HG02943 (cell line): Measurements from ENCODE around the gene UBXN10.

Source experiments
- ATAC-seq: cut with Tn5 transposase; IDR thresholded peaks from one replicate; pipeline ENCODE4 v1.9.1; 2021; ENCODE audit warnings: mild to moderate bottlenecking, low read depth, moderate library complexity; ENCODE audit not compliant: unreplicated experiment

The UBXN10 gene, protein sequence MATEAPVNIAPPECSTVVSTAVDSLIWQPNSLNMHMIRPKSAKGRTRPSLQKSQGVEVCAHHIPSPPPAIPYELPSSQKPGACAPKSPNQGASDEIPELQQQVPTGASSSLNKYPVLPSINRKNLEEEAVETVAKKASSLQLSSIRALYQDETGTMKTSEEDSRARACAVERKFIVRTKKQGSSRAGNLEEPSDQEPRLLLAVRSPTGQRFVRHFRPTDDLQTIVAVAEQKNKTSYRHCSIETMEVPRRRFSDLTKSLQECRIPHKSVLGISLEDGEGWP

DNA sequence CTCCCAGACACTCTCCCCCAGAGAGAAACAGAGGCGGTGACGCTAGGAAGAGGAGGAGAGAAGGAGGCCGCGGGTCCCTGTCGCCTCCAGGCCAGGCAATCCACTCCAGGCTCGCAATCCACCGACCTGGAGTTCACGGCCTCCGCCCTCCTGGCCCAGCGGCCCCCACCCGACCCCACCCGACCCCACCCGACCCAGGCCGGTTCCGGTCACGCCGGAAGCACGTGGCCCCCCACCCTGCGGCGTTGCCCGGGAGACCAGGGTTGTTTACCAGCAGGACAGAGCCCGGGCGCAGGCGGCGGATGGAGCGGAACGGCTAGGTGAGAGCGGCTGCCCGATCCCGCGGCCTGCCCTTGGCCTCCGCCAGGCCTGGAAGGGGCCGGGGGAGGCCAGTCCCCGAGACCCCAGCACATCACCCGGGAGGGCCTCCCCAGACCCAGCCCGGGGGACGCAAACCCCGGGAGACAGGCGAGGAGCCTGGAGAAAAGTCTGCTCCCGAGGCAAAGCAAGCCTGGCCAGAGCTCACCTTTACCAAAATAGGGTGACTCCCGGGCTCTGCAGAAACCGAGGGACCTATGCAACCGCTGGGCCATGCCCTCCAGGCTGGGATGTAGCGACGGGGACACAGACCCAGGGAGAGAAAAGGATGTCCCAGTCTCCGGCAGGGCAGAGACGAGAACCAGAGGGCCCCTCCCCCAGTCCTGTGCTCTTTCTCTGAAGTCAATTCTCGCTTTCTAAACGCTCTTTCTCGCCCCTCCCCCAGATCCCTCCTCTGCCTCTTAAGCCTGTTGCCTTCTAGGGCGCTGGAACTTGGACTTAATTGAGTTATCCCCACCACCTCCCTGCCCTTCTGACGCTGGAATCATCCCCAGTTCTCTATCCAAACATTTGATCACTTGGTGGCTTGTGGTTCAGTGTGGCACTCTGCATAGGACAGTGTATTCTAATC lies at the start of gene UBXN10, which contains the start of gene PLA2G2C:
UBXN10 (plus strand) TSS at position 263 of the 949 bp plus-strand sequence. CDS start 4,466 bp downstream, outside the sequence.
PLA2G2C (minus strand) TSS at position 685 of the 949 bp plus-strand sequence. CDS start 9,155 bp downstream, outside the sequence.
- ATAC-seq, result no peak

DNA sequence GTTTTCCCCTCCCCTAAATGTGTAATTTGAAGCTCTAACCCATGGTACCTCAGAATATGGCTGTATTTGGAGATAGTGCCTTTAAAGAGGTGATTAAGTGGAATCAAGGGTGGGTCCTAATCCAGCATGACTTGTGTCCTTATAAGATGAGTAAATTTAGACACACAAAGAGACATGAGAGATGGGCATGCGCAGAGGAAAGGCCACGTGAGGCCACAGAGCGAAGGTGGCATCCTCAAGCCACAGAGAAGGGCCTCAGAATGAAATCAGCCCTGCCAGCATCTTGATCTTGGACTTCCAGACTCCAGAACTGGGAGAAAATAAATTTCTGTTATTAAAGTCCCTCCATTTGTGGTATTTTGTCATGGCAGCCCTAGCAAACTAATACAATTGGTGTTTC lies 49.6 kb upstream of the UBXN10 start:
- ATAC-seq, result no peak

DNA sequence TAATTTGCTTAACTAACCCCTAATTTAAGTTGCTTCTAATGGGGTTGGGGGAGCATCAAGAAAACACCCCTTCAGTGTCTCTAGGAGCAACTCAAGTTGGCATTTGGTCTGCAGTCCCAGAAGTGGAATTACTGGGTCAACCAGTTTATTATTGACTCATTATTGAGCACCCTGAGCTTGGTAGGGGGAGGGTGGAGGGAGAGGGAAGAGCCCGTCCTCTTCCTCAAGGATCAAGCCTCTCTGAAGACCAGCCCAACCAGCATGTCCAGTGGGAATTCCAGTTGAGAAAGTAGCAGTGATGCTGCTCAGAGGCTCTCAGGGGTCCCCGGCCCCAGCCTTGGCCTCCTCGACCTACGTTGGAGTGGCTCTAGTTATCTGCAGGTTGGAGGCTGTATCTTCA lies 48.8 kb upstream of the UBXN10 start:
- ATAC-seq, result no peak

DNA sequence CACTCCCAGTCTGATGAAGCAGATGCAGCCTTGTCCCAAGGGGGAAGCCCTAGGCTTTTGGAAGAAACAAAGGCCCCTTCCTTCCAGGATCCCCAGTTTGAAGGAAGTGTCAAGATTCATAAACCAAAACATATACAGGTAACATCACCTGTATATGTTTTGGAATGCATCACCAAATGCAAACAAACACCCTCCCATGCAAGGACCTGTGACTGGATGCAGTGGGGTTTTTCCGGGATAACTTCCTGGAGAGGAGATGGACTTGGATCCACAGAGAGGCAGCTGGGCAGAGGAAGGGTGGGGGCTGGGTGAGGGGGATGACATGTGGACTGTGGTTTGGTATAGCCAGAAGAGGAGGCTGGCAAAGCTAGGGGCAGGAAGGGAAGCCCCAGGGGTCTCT lies 48.3 kb upstream of the UBXN10 start:
- no peak for ATAC-seq

DNA sequence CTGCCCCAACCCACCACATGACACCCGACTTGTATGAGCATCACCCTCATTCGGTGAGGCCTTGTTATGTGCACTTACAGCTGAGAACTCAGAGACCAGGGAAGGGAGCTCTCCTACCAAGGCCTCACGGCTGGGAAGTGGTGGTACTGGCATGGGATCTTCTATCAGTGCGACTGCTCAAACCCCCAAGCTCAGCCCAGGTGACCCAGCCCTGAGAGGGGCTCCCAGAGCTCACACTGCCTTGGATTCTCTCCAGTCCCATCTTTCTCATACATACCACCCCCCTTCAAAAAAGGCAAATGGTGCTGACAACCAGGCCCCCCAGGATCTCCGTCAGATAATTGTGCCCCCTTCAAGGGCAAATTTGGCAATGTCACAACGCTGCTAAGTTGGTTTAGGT lies 47.5 kb upstream of the UBXN10 start:
- no peak for ATAC-seq

DNA sequence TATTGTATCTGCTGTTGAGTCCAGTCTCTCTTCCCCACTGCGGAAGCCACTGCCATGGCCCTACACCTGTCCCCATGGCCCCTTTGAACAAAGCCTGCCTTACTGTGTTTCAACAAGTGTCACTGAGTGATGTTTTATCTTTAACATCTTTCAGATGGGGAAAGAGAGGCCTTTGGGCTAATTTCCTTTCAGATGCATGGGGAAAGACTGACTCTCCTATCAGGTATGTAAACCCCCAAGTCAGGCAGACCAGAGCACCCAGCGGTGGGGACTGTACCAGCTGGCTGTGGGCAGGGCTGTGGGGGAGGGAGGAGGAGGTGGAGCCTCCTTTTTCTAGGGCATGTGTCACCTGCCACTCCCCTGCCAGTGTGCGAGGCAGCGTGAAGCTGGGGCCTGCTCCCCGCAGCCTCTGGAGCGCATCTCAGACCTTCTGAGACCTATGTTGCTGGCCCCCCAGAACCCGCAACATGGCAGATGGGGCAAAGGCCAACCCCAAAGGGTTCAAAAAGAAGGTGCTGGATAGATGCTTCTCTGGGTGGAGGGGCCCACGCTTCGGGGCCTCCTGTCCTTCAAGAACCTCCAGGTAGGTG lies 46.8 kb upstream of the UBXN10 start, which contains the start of gene PLA2G2F:
PLA2G2F (plus strand) TSS at position 363 of the 590 bp plus-strand sequence; CDS start at position 468, 105 bp downstream.
- ATAC-seq, result no peak

DNA sequence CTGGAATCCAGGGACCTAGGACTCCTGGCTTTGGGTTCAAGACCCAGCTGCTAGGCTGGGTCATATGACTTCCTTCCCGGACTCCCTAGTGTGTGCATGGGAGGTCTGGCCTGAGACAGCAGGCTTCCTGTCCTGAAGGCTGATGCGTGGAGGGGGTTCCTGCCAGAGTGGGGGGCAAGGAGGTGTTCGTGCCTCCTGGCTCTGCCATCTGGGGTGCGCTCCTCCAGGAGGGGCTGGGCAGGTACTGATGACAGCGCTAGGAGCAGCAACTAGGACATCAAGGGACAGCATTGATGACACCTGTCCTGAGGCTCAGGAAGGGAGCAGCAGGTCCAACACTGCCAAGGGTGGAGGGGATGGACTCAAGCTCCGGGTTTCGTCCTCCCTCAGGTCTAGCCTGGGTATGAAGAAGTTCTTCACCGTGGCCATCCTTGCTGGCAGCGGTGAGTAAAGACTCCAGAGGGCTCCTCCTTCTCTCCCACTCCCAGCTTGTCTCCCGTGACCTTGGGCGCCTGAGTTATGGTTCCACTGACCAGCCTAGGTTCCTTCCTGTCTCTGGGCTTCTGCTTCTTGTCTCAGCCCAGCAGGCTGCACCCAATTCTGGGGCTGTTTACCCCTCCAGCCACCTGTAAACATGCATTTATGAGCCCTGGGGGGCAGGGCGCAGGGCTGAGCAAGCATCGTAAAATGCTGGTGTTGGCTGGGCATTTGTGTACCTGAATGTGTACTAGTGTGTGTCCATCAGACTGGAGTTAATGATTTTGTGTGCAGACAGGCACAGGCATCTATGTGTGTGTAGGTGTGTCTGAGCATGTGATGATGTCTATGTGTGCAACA lies 45.9 kb upstream of the UBXN10 start:
- no peak for ATAC-seq

DNA sequence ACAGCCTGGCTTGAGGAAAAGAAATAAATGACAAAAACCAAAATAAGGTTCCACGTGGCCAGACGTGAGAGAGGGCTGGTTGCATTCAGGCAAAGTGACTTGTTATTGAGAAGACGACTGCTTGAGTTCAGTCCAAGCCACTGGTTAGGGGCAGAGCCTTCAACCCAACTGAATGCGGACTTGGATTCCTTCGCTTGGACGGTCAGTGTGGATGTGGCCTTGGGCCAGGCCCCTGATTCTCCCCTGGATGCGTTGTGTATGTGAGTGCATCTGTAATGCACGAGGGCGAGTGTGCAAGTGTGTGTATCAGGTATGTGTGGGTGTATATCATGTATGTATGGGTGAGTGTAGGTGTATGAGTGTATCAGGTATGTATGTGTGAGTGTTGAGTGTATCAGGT lies 44.9 kb upstream of the UBXN10 start:
- no peak for ATAC-seq

DNA sequence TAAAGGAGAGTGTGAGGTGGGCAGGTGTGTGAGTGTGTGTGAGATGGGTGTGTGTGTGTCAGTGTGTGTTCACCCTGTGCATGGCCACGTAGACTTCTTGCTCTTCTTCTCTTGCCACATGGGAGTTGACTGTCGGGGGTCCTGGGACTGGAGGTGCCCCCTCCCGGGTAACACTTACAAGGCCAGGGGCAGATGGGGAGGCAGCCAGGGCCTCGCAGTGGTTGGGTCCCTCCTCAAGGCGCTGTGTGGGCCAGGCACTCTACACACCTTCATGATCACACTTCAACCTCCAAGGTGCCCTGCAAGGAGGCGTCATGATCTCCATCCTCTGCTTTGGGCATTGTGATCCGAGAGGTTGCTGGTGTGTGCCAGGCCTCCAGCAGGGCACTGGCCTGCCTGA lies 44.4 kb upstream of the UBXN10 start:
- no peak for ATAC-seq

DNA sequence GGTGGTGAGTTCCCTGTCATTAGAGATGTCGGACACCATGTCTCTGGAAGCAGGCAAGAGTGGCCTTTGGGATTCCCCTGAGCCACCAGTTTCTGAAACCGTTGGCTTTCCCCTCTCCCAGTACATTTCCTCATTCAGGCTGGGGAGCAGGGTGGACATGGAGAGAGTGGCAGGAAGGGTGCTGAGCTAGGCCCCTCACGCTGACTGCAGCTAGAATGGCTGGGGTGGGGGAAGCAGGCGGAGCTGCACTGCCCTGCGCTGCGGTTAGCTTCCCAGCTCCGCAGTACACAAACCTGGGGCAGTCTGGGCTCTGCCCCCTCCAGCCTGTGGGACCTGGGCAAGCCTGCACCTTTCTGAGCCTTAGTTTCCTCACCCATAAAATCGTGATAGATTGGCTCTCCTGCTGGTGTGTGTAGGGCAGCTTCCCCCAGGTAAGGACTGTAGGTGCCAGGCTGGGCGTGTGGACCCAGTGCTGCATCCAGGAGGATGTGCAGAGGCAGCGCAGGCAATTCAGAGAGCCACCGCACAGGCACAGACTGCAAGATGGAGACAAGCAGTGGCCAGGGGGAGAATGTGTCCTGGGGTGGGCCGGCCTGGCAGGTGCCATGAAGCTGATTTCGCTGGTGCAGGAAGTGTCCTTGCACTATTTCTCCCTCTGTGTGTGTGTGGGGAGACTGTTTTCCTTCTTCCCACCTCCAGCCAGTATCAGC lies 43.7 kb upstream of the UBXN10 start:
- ATAC-seq, result no peak

DNA sequence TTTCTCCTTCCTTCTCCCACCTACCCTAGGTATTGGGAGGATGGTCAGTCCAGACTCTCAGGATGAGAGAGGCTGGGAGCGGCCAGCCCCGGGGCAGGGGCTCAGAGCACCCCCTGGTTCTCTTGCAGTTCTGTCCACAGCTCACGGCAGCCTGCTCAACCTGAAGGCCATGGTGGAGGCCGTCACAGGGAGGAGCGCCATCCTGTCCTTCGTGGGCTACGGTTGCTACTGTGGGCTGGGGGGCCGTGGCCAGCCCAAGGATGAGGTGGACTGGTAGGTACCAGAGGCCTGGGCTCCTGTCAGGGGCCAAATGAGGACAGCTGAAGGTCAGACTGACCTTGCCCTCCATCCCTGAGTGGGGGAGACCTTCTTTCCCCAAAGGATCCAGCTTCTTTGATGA lies 42.6 kb upstream of the UBXN10 start:
- no peak for ATAC-seq

DNA sequence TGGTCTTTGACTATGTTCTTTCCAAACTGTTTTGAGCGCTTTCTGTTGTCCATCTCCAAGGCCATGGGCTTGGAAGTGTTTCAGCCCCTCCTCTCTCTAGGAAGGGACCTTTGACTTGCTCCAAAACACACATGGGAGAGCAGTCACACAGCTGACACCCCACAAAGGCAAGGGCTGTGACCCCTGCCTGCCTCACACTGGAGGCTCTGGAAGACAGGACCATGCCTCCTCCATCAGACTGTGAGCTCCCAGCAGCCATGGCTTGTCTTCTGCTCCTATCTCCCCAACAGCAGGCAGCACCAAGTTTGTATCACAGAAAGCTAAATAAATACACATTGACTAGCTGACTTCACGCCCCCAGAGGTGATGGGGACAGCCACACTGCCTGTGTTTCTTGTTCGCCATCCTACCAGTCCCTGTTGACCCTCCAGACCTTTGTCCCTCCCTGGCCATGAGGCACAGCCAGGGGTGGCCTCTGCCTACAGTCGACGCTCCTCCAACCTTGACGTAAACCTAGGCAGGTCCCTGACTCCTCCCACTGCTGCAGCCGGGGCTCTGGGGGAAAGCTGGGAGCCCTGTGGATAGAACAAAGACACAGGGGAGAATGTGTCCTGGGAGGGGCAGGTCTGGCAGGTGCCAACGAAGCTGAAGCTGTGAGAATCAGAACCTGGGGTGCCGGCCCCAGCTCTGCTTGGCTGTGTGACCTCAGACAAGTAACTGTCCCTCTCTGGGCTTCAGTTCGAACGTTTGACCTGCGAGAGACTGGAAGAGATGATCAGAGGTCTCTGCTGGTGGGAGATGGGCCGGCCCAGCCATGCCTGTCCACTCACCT lies 41.9 kb upstream of the UBXN10 start:
- no peak for ATAC-seq

DNA sequence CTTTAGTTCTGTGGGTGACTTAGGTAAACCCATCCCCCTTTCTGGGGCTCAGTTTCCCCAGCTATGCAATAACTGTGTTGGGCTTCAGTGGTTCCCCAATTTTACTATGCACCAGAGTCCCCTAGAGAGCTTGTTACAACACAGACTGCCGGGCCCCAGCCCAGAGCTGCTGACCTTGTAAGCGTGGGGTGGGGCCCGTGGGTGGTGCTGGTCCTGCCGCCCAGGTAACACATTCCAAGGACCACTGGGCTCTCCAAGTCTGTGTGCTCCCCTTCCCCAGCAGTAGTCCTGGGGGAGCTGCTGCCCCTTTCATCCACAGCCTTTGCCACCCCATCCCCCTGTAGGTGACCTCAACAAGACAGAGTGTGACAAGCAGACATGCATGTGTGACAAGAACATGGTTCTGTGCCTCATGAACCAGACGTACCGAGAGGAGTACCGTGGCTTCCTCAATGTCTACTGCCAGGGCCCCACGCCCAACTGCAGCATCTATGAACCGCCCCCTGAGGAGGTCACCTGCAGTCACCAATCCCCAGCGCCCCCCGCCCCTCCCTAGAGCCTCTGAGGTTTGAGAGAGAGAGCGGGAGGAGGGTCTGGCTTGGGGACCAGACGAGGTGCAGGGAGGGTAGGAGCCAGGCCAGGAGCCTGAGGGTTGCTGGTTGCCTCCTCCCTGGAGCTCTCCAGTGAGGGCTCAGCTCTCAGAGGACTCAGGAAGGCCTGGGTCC lies 37.9 kb upstream of the UBXN10 start:
- no peak for ATAC-seq

DNA sequence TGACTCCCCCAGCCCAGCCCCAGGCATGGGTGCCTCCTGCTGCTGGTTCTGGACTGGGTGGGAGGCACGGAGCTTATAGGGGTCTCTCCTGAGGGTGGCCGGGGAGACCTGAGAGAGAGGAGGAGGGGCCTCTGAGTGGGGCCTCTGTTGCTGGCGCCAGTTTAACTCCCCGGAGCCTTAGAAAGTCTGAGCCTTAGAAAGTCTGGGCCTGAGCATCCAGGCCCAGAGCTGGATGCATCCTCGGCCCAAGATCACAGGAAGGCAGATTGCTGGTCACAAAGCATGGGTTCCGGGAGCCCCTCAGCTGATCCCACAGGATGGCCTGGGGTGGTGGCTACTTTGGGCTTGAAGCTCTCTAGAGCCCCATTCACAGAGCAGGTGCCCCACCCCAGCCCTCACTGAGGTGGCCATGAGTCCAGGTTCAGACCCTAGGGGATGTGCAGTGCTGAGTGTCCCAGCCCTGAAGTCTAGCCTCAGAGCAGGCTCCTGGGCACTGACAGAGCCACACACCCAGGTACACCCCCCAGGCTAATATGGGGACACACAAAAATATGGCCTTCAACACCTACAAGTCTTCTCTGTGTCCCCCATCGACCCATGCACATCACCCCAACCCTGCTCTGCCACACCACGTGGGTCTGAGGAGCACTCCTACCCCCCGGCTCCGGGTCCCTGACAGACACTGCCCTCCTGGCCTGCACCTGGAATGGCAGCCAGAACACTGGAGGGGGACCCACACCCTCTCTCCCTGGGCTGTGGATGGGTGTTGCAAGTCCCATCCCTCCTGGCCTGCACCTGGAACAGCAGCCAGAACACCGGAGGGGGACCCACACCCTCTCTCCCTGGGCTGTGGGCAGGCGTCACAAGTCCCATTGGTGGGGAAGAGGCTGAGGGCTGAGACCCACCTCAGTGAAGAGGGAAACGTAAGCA lies 37.1 kb upstream of the UBXN10 start:
- ATAC-seq, result no peak

DNA sequence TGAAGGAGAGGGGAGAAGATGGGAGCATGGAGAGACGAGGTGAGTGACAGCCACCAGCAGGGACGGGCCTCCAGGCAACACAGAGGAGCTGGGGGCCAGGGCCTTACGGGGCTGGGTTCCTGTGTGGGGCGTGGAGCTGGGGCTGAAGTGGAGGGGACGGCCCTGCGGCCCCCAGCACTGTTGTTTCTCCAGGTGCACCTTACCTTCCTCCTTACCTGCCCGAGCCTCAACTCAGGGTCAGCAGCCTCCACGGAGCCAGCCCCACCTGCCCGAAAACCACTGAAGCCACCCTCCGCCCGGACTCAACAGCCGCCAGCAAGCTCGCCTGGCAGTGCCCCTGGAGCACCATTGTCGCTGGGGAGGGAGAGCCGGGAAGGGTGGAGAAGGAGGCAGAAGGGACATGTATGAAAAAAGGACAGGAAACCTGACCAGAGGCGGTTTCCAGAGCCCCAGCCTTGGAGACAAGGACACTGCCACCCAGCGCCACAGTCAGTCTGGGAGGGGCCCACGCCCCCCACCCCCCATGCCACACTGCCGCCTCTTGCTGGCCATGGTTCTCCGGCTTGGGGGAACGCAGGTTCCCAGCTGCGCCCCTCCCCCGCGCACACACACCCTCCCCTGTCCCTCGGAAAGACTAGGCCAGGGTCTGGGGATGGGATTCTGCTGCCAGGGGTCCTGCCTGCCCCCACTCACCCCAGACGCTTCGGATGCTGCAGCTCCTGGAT lies 36.1 kb upstream of the UBXN10 start:
- no peak for ATAC-seq

DNA sequence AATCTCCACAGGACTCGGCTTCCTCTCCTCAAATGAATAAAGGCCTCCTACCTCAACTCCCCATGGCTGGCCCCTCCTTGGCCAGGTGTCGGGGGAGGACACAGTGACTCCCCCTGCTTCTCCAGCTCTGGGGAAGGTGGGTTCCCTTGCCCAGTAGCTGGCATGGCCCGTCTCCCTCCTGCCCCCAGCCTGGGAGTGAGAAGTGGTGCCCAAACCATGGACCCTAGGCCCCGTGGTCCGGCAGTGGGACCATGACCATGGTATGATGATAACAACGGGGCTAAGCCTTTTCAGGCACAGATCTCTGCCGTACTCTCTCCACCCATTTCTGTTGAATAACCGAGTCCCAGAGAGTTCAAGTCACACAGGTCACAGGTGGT lies 35.6 kb upstream of the UBXN10 start:
- no peak for ATAC-seq
